GM21717 (cell line): ENCODE data around the gene MYO18A.
"Not testable (repeated sequence)": the region's sequence is repeated elsewhere in the genome, so short reads cannot be mapped to it uniquely, and the experiment has no call there.

ENCODE experiments used
- ATAC-seq: cut with Tn5 transposase; IDR thresholded peaks from one replicate; pipeline ENCODE4 v1.9.1; 2021; ENCODE audit warnings: mild to moderate bottlenecking, moderate library complexity; ENCODE audit not compliant: unreplicated experiment

MYO18A gene

DNA sequence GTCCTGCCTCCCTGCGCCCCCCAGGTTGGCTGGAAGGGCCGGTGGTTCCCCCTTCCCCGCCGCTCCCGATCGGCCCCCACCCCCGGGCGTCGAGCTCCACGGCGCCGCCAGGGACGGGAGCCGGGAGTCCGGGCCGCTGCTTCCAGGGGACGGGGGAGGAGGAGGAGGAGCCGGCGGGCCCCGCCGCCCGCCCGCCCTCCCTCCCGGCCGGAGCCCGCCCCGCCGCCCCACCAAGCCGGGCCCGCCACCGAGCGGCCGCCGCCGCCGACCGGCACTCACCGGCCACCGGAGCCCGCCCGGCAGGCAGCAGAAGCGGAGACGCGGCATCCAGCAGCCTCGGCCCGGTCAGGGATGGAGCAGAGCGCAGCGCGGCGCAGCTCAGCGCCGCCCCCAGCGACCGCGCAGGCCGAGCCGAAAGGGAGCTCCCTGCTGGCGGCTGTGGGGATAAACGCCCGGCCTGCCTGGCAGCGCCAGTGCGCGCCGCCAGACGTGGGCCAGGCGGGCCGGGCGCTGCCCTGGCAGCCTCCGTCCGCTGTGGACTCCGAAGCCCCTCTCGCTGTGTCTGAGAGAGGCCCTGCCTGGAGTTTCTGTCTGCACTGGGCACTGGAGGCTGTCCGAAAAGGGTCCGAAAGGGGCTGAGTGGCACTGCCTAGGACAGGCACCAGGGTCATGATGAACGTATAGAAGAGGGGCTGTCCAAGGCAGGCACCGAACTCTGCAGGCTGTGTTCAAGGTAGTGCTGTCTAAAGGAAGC is at the start of gene MYO18A:
TSS of gene MYO18A (minus strand) at position 365 of the 754 bp plus-strand sequence. CDS start 13,458 bp downstream, outside the sequence.
- ATAC-seq, result peak; percentile 73

- ATAC-seq, result no peak
Observed at GRCh38 chr17:29225396-29225795, 45.2 kb upstream of the MYO18A start.

DNA sequence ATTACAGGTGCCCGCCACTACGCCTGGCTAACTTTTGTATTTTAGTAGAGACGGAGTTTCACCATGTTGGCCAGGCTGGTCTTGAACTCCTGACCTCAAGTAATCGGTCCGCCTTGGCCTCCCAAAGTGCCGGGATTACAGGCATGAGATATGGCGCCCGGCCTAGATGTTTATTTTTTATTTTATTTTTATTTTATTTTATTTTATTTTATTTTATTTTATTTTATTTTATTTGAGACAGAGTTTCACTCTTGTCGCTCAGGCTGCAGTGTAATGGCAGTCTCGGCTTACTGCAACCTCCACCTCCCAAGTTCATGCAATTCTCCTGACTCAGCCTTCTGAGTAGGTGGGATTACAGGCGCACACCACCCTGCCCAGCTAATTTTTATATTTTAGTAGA is 41.1 kb upstream of the MYO18A start:
- not testable (repeated sequence) for ATAC-seq

DNA sequence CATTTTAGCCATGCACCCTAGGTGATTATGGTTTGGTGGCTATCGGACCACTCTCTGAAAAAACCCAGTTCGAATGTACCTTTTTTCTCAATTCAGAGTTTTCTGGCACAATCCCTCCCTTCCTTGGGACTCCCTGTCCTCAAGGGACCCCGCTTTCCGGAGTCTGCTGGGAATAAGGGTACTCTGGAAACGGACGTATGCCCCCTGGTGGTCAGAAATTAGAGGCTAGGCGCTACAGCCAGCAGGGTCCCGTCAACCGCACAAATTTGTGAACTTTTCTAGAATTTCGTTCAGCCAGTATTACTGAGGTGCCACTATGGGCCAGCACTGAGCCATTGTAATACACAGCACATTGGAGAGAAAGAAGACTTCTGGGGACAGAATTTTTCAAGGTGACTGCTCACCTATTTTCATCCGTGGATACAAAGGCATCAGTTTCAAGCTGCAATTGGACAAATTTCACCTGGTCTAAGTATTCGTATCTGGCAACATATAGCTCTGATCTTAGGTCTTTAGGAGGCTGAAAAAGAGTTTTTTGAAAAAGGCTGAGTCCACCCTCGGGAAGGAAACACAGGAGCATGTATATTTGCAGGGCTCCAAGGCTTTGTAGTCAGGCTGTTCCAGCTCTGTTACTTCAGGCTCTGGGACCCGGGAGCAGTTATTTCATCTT is 39.3 kb upstream of the MYO18A start:
- ATAC-seq, result no peak

GRCh38 chr17:29216856-29217255 is 36.7 kb upstream of the MYO18A start:
- ATAC-seq, result no peak

DNA sequence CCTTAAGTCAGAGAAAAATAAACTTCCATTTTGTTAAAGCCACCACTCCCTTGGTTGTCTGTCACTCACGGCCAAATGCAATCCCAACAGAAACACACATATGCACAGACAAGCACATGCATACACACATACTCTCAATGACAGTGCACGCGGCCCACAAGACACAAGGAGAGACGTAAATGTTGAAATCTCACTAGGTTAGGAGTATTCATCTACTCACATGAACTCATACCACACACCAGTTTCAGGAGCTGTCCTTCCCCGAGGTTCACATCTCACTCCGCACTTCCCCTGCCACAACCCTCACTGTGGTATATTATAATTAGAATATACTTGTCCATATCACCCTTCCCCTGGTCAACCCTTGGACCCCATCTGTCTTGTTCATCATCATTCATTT is 36.0 kb upstream of the MYO18A start:
- no peak for ATAC-seq

GRCh38 chr17:29215717-29216116 is 35.5 kb upstream of the MYO18A start:
- no peak for ATAC-seq

DNA sequence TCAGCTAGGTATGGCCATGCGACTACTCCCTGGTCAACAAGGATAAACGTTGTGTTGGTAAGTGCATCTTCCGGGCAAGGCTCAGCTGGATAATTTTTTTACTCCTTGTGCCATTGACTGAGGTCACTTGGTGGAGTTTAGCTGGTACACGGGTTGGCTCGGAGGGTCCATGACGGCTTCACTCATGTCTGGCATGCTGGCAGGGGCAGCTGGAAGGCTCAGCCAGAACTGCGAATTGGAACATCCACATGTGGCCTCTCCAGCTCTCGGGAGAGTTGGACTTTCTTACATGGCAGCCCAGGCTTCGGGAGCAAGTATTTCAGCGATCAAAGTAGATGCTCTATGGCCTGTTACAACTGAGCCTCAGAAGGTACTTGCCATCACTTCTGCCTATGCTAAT is 35.0 kb upstream of the MYO18A start:
- no peak for ATAC-seq

- no peak for ATAC-seq
Observed at GRCh38 chr17:29214215-29215146, 34.3 kb upstream of the MYO18A start.

- ATAC-seq, result no peak
Observed at GRCh38 chr17:29212681-29213121, 32.5 kb upstream of the MYO18A start.

DNA sequence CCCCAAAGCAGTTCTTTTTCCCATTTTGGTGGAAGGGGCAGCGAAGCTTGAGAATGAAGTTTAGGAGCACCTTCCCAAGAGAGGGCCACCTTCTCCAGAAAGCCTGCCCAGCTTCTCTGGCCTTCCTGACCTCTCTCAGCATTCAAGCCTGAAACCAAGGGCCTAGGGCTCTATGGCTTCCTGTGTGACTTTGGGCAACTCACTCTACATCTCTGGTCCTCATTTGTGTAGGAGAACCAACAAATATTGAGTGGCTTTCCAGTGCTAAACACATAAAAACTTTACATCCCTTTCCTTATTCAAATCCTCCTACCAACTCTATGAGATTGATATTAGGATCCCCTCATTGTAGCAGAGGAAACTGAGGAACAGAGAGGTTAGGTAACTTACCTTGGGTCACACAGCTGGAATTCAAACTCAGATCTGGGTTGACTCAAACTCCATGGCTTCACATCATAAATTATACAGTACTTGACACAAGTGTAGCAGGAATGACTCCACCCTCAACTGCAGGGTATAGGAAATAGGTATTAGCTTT is 32.0 kb upstream of the MYO18A start:
- no peak for ATAC-seq

- ATAC-seq, result no peak
Observed at GRCh38 chr17:29210879-29211278, 30.7 kb upstream of the MYO18A start.

DNA sequence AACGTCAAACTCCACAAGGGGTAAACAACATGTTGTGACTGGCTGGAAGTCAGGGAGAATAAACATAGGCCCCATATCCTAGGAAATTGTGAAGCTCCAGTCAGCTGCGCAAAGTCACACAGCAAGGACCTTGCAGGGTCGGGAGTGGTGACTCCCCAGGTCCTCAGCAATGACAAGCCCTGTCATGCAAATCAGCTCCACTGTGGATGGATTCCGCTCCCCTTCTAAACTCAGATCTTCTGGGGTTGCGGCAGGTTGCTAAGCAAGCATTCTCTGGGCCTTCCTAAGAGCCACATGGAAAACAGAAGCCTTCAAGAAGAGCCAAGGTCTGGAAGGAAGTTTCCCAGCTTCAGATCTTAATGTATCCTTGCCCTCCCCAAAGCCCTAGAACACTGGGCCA is 28.9 kb upstream of the MYO18A start:
- ATAC-seq, result no peak

DNA sequence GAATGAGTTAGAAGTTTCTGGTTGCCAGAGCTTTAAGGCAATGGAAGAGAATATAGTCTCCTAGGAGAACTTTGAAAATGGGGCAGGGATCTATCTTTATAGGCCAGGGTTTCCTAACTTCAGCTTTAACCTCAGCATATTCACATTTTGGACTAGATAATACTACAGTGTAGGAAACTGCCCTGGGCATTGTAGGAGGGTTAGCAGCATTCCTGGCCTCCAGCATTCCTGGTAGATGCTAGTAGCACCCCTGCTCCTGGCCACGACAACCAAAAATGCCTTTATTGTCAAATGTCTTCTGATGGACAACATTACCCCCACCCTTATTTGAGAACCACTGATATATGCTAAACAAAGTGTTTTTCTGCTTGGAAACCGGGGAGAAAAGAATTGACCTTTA is 27.8 kb upstream of the MYO18A start:
- ATAC-seq, result no peak

DNA sequence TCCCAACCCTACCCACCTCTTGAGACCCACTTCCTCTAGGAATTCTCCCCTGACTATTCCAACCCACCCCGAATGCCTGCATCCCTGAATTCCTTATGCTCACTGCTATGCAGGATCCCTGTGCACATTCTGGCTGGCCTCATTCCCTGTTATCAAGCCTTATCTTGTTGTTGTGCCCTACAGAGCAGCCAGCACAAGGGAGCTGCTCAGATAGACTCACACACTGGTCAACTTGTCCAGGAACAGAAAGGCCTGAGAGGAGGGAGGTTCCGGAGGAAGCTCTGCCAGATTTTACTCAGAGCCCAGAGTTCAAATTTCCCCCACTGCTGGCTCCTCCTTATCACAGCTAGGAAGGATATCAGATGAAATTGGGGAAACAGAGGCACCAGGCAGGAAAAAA is 24.8 kb upstream of the MYO18A start:
- no peak for ATAC-seq

DNA sequence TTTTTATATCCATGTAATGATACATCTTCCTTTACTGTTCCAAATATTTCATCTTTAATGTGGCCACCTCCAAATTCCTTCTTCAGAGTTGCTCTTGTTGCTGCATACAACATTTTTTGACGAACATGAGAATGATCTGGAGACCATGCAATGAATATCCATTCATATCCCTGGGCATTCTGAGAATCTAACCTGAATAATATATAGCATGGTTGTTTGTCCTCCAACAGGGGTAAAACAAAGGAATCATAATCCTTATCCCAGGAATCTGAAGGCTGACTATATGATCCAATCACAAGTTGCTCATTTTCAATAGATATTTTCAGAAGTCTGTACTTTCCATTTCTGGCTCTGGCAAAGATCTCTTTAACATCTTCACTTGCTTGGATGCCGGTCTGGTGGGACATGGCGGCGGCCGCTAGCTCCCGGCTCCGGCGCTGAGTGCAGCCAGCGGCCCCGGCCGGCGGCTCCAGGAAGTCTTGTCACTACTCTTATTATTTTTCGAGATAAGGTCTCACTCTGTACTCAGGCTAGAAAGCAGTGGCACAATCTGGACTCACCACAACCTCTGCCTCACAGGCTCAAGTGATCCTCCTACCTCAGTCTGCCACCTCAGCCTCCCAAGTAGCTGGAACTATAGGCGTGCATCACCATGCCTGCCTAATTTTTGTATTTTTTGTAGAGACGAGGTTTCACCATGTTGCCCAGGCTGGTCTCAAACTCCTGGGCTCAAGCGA is 24.0 kb upstream of the MYO18A start:
- ATAC-seq, result not testable (repeated sequence)

- no peak for ATAC-seq
Observed at GRCh38 chr17:29197516-29198272, 17.5 kb upstream of the MYO18A start.

DNA sequence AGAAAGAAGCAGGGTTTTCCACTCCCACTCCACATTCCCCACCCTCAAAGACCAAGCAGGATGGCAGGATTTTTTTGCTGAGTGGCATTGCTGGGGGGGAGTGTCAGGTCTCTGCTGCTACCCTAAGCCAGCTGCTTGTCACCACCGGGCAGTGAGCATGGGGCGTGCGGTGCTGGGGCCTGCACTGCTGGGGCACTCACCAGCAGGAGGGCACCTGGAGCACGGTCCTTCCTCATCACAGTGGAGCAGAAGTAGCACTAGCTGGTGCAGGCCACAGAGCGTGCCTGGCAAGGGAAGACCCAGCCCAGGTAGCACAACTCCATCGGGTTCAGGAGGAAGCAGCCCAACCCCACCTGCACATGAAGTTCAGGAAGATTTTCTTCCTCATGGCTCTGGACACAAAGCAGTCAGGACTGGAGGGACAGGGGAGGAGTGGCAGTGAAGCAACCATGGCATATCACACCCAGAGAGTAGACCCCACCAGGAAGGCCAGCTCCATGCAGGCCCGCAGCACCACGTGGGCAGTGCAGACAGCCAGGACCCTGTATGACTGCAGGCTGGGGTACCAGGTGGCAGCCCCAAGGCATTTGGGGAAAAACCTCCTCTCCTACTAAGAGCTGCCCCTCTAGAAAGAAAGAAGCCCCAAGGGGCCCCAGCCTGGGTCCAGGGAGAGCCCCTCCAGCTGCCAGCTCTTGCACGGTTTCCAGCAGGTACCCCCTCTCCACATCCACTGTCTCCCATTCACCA is 16.7 kb upstream of the MYO18A start:
- ATAC-seq, result no peak
